HG03460 (cell line): Measurements from ENCODE around the gene SPATA1.
"Not testable (repeated sequence)": the region's sequence is repeated elsewhere in the genome, so short reads cannot be mapped to it uniquely, and the experiment has no call there.

Experiments
- ATAC-seq: cut with Tn5 transposase; IDR thresholded peaks from one replicate; pipeline ENCODE4 v1.9.1; 2021; ENCODE audit not compliant: unreplicated experiment

Gene SPATA1

DNA sequence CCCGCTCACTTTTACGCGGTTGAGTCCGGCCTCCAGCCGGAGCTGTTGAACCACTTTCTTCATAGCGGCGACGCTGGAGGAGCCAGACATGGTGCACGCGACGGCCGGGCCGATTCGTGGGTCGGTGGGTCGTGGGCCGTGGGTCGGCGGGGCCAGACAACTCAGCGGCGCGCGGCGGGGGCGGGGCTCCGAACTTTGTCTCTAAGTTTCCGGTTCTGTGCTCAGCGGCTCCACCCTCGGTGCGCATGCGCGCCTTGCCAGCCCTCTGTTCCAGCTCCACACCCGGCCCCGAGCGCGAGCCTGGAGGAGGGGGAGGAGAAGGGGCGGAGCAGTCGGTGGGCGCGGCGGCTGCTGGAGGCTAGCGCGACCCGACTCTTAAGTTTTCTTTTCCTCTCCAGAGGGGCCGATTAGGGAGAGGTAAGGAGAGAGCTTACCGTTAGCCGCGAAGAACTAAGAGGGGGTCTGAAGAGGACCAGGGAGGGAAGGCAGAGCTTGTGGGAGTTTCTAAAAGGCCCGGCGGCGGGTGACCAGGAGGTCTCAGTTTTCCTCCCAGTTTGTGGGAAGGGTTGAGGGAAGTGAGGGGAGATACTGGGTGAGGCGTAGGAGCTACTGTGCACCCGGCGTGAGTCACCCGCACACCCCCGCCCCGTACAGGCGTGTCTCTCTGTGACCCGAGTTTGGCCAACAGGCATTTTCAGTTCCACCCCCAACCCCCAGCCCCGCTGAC is at the start of gene SPATA1, which contains the start of gene GNG5:
SPATA1 (plus strand) TSS at position 385 of the 727 bp plus-strand sequence. CDS start 9,974 bp downstream, outside the sequence.
GNG5 (minus strand) TSS at position 580 of the 727 bp plus-strand sequence; CDS start at position 90, 490 bp downstream.
- peak; percentile 81 for ATAC-seq

- no peak for ATAC-seq
Observed at GRCh38 chr1:84462118-84462517, 44.1 kb upstream of the SPATA1 start.

DNA sequence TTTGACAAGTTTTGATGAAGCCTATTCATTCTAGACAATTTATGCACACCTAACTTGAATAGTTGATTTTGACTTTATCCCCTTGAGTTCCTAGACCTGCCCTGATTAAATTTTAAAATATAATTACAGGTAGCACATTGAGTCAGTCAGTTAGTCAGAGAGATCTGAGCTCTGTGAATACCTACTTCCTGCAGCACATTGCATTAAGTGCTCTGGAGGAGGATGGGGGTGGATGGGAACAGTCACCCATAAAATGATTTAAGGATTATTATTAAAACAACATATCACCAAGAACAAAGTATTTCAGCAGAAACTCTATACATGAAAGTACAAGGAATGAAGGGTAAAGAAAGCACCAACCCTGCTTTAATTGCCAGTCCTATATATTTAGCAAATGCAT is 38.9 kb upstream of the SPATA1 start:
- no peak for ATAC-seq

- no peak for ATAC-seq
Observed at GRCh38 chr1:84476225-84476624, 30.0 kb upstream of the SPATA1 start.

DNA sequence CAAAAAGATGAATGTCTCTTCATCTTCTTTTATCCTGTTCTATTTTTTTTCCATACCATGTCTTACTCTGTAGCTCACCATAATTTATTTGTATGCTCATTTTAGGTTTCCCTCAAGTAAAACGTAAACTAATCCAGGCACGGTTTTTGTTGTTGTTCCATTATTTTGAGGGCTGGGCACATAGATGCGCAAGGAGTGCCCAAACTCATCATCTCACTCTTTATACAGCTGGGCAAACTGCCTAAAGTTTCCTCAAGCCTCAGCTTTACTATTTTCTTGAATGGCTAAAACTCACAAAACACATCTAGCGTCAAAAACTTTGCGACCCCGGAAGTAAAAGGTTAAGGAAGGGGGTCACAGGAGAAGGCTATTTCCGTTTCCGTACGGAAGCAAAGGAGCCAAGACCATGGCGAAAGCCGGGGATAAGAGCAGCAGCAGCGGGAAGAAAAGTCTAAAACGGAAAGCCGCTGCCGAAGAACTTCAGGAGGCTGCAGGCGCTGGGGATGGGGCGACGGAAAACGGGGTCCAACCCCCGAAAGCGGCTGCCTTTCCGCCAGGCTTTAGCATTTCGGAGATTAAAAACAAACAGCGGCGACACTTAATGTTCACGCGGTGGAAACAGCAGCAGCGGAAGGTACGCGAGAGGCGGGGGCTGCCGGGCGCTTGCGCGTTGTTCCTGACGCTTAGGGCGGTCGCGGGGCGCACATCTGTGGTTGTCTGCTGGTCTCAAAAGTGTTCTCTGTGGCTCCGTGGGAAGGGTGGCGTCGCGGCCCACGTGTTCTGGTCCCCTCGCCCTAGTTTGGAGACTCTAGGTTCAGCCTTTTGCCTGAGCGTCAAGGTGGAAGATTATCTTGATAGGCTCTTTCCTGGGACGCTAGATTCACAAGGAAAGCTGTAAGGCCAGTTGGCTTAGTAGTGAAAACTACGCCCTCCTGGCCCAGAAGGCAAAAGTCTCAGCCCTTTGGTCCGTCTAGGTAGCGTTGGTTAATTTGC is 27.0 kb upstream of the SPATA1 start, which contains the start of gene RPF1:
RPF1 (plus strand) TSS at position 391 of the 993 bp plus-strand sequence; CDS start at position 407, 16 bp downstream.
- peak; percentile 94 for ATAC-seq

DNA sequence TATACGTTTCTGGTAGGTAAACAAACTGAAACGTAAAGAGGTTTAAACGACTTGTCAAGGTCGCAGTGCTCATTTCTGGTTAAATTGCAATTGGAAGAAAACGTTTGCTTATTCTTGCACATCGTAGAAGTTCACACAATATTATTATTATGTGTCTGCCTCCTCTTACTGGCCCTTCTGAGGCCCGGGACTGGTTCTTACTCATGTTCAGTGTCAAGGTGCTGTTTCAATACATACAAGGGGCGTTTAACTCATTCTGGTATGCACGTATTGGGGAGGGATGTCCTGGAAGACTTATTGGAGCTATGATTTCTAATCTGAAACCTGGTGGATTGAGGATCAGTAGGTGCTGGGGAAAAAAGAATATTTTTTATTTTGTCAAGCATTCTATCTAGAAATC is 26.2 kb upstream of the SPATA1 start:
- ATAC-seq, result no peak

GRCh38 chr1:84480650-84481049 is 25.5 kb upstream of the SPATA1 start:
- no peak for ATAC-seq

DNA sequence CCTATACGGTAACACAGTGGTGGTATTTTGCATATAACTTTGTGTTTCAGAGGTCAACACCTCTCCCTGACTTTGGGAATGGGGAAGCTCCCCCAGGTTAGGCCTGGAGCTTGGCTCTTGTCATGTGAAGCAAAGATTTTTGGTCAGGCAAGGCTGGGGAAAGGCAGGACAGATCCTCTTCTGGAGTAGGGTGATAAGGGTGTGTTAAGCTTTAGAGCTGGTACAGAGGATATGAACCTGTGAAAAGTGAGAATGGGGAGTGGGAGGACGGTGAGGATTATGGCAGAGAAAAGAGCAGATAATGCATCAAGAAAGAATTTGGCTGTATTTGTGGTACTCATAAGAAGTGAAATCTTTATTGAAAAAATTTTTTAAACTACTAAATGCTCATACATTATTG is 24.9 kb upstream of the SPATA1 start:
- ATAC-seq, result no peak

DNA sequence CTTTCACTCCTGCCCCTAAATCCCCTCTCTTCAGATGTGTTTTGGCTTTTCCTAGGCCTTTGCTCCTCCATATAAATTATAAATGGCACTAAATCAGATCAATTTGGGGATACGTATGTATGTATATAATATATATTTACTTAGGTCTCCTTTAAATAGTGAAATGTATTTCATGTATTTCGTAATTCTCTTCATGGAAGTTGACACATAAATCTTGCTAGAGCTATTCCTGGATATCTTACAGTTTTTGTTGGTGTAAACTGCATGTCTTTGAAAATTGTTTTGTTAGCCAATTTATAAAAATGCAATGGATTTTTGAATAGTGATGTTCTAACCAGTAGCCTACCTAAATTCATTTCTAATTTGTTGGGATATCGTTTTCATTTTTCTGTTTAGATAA is 18.1 kb upstream of the SPATA1 start:
- no peak for ATAC-seq

GRCh38 chr1:84489766-84490165 is 16.4 kb upstream of the SPATA1 start:
- no peak for ATAC-seq

DNA sequence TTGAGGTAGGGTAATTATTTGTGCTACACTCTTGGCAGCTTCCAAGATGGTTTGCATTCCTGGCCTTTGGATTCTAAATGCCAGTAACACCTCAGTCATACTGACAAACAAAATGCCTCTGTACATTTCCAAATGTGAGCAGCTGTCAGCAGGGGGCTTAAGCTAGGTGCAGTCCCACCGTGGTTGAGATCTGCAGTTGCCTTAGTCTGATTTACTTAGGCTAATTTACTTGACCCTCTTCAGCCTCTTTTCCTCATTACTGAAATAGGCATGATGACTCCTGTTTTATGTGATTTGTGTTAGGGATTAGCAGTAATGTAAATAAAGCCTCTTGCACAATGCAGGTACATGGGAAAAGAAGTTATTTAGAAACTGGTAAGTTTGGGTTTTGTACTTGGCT is 13.5 kb upstream of the SPATA1 start:
- ATAC-seq, result no peak

GRCh38 chr1:84493747-84494146 is 12.4 kb upstream of the SPATA1 start:
- ATAC-seq, result no peak

DNA sequence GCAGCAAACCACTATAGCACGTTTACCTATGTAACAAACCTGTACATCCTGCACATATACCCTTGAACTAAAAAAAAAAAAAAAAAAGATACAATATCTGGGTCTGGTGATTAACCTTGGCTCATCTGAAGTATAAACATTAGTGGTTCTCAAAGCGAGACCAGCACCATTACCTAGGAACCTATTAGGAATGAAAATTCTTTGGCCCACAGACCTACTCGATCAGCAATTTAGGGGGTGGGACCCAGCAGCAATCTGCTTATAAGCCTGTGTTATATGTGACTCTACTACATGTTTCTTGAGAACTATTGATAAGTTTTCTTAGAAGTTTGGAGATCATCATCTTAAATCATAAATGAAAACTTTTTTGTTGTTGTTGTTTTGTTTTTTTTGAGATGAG is 9.7 kb upstream of the SPATA1 start:
- no peak for ATAC-seq

DNA sequence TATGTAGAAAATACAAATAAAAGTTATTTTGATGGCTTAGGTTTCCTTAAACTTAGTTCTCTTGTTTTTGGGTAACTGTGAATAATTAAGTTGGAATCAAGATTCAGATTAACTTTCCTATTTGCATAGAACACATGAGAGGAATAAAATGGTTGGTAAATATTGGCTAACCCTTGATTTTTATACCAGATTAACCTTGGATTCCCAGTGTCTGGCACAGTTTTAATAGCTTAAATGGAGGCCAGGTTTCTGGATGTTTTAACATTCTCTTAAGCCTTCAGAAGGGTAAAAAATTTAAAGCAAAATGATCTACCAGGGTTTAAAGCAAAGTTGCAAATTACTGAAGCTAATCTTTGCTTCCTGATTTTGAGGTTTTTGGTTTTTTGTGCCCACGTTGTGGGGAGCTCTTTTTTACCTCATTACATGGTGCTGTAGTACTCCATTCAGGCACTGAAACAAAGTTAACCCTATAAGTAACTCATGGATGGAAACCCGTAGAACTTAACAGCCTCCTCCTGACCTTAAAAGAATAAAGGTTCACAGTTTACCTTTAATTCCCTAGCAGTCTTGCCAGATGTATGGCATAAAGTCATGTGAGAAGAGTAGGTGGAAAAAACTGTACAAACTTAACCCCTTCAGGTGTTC is 8.4 kb upstream of the SPATA1 start:
- no peak for ATAC-seq

GRCh38 chr1:84502927-84503326 is 3.3 kb upstream of the SPATA1 start:
- no peak for ATAC-seq

DNA sequence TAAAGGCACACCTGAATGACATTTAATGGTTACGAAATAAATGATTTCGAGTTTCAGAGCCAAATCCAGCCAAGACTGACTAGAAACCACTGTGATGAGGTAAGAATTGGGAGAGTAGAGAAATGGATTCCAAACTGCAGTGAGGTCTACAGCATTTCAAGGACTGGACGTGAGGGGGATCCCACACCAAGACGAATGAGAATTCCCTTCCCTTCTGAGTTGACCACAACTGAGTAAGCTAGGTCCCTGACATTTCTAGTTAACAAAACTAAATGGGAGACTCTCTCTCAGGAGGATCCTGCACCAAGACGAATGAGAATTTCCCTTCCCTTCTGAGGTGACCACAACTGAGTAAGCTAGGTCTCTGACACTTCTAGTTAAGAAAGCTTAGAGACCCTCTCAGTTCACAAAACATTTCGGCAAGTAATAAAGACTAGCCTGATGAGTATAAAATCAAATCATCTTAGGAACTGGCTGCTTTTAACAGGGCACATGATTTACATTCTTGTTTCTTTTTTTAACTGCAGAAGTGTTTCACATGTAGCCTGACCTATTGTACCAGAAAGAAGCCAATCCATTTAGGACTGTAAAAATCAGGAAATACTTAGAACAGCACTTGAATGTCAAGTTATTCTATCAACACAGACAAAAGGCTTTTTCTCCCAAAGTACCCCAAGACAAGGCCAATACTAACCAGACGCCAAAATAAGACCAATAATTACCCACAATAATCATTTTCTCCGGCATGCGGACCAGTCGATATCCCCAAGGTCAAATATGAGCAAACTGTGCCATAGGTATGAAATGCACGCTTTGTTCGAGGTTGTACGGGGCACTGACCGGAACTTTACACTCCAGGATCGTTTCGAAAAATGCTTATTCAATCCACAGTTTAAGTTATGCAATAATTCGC is 1.4 kb upstream of the SPATA1 start:
- no peak for ATAC-seq

DNA sequence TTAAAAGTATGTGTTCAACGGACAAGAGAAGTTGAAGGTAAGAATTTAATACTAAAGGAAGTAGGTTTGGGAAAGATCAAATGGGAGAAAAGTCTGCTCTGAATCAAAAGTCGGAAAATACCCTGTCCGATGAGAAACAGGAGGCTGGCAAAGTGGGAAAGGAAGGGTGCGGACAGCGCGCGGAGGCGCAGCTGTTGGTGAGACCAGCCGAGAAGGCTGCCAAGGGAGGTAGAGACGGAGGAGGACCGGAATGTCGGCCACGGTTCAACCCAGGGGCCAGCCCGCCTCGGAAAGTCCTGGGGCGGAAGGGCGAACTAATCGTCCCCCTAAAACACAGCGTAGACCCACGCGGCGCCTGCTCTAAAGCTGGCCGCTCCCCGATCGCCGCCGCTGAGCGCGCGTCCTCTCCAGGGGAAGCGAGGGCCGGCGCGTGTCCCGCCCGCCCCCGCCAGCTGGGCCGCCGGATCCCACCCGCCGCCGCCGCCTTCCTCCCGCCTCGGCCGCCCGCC is 639 bp upstream of the SPATA1 start:
- ATAC-seq, result peak; percentile 31

- no peak for ATAC-seq
Observed at GRCh38 chr1:84506729-84507453, 705 bp downstream of the SPATA1 start.

GRCh38 chr1:84507887-84508286 is 1.7 kb downstream of the SPATA1 start:
- ATAC-seq, result not testable (repeated sequence)
